ENCODE data around the gene TINAG. TPM values are rescaled to one million over a fixed set of nuclear protein-coding genes. Genes with fewer than 3 reads are reported as not detected.

Gene TINAG
- not detected for total RNA-seq
- long read RNA-seq, result 0 reads

GRCh38 chr6:54308289-54308985 lies at the start of gene TINAG:
Gene TINAG (plus strand): TSS chr6:54308441. CDS start chr6:54308551, 110 bp downstream.
- no peak within 1 kb of the TSS for H3K4me3 ChIP-seq
- intact Hi-C loops (cut with DNase I), result no loop called here
- ATAC-seq, result no peak

GRCh38 chr6:54260025-54260424 lies 48.2 kb upstream of the TINAG start:
- intact Hi-C loops (cut with DNase I), result no loop called here
- DNase-seq (no peak), ATAC-seq (no peak)
- Histone ChIP-seq H3K36me3 (no peaks in the 10 kb centered on the region), H3K4me1 (no peaks in the 10 kb centered on the region), H3K9me3 (no peaks in the 10 kb centered on the region), H3K27me3 (ENCODE audit: low read depth) (no peaks in the 10 kb centered on the region), H3K4me3 (no peak overlapping the region), H3K27ac (no peak overlapping the region)
- TF ChIP-seq CTCF (IDR thresholded peaks at IDR 0.05), result no peak

More at GRCh38 chr6:54308289-54308985, at the start of gene TINAG:
- no peak for TF ChIP-seq CTCF (IDR thresholded peaks at IDR 0.05)
- Histone ChIP-seq H3K36me3 (no peaks in the 10 kb centered on the region), H3K27ac (no peak within 1 kb of the TSS), H3K27me3 (ENCODE audit: low read depth) (no peaks in the 10 kb centered on the region), H3K4me1 (no peaks in the 10 kb centered on the region), H3K9me3 (no peaks in the 10 kb centered on the region)
- DNase-seq, result no peak

- intact Hi-C loops (cut with DNase I), result no loop called here
- ATAC-seq, result no peak
Measured at GRCh38 chr6:54262499-54262898, 45.7 kb upstream of the TINAG start.

GRCh38 chr6:54262971-54263370 lies 45.3 kb upstream of the TINAG start:
- ATAC-seq (no peak), DNase-seq (no peak)
- Histone ChIP-seq H3K27me3 (ENCODE audit: low read depth) (no peaks in the 10 kb centered on the region), H3K4me3 (no peak overlapping the region), H3K9me3 (no peaks in the 10 kb centered on the region), H3K27ac (no peak overlapping the region), H3K4me1 (no peaks in the 10 kb centered on the region), H3K36me3 (no peaks in the 10 kb centered on the region)
- TF ChIP-seq CTCF (IDR thresholded peaks at IDR 0.05), result no peak
- intact Hi-C loops (cut with DNase I), result no loop called here

More at GRCh38 chr6:54262499-54262898, 45.7 kb upstream of the TINAG start:
- Histone ChIP-seq H3K4me1 (no peaks in the 10 kb centered on the region), H3K27me3 (ENCODE audit: low read depth) (no peaks in the 10 kb centered on the region), H3K9me3 (no peaks in the 10 kb centered on the region), H3K4me3 (no peak overlapping the region), H3K36me3 (no peaks in the 10 kb centered on the region), H3K27ac (no peak overlapping the region)
- DNase-seq, result no peak
- TF ChIP-seq CTCF (IDR thresholded peaks at IDR 0.05), result no peak

GRCh38 chr6:54264581-54265272 lies 43.5 kb upstream of the TINAG start:
- no peak for DNase-seq
- no peaks in the 10 kb centered on the region for H3K36me3 ChIP-seq
- intact Hi-C loops (cut with DNase I), result no loop called here
- H3K4me1 ChIP-seq, result no peaks in the 10 kb centered on the region
- no peaks in the 10 kb centered on the region for H3K27me3 ChIP-seq (ENCODE audit: low read depth)
- no peak overlapping the region for H3K27ac ChIP-seq
- no peak for ATAC-seq
- TF ChIP-seq CTCF (IDR thresholded peaks at IDR 0.05), result no peak
- no peaks in the 10 kb centered on the region for H3K9me3 ChIP-seq
- no peak overlapping the region for H3K4me3 ChIP-seq
